HEK293 (cell line): ENCODE measurements around the gene MVB12B.

Experiments
- CTCF ChIA-PET: fragments of 350-600 bp; formaldehyde crosslinking; extraction: SDS; loops from one replicate; lab custom pipeline; 2021; ENCODE audit warnings: antibody characterized with exemption; lab: Yijun Ruan, JAX
- POLR2A ChIA-PET: fragments of 300-600 bp; formaldehyde crosslinking; extraction: SDS; loops from one replicate; lab custom pipeline; 2020; ENCODE audit warnings: antibody characterized with exemption, inconsistent platforms; lab: Yijun Ruan, JAX
- H3K27ac ChIP-seq: fragments of 200-500 bp; sonication (Bioruptor generic); 2 replicates; pipeline ENCODE4 v1.5.1; 2014; ENCODE audit warnings: low read depth, low read length, control low read depth, inconsistent platforms; ENCODE audit errors: extremely low read depth
- H3K36me3 ChIP-seq, 2 experiments: fragments of 200-500 bp in 1 of 2; sonication (Bioruptor generic) in 1 of 2; 1 replicate in 1 of 2; 2 replicates in 1 of 2; pipeline ENCODE4 v1.5.1; 2014 to 2017; ENCODE audit warnings: inconsistent platforms in 2 of 2, low read length in 2 of 2; ENCODE audit not compliant: control insufficient read depth in 2 of 2, insufficient read depth in 1 of 2
- H3K4me1 ChIP-seq: fragments of 200-500 bp; sonication (Bioruptor generic); 2 replicates; pipeline ENCODE4 v1.5.1; 2014; ENCODE audit warnings: mild to moderate bottlenecking, low read length, inconsistent platforms; ENCODE audit not compliant: control insufficient read depth, insufficient read depth
- H3K4me3 ChIP-seq: 2 replicates; pipeline ENCODE4 v1.5.1; 2011; ENCODE audit warnings: low read depth, mild to moderate bottlenecking, control low read depth, low read length, moderate library complexity
- H3K9me3 ChIP-seq: fragments of 200-500 bp; sonication (Bioruptor generic); 2 replicates; pipeline ENCODE4 v1.5.1; 2014; ENCODE audit warnings: low read depth, low read length, inconsistent platforms; ENCODE audit not compliant: control insufficient read depth, insufficient read depth
- GFI1B ChIP-seq: fragments of 450-650 bp; formaldehyde crosslinking; IDR thresholded peaks from 2 replicates; pipeline ENCODE4 v1.5.1; 2016; ENCODE audit warnings: missing biosample characterization, missing genetic modification characterization
- GLIS1 ChIP-seq: fragments of 450-650 bp; formaldehyde crosslinking; IDR thresholded peaks from 2 replicates; pipeline ENCODE4 v1.5.1; 2016; ENCODE audit warnings: missing biosample characterization, missing genetic modification characterization
- PBX3 ChIP-seq: sonication (generic); formaldehyde crosslinking; IDR thresholded peaks from 2 replicates; pipeline ENCODE4 v1.8.1; 2022; ENCODE audit warnings: mild to moderate bottlenecking, moderate library complexity, missing genetic modification reagents
- PRDM1 ChIP-seq: fragments of 450-650 bp; formaldehyde crosslinking; IDR thresholded peaks from 2 replicates; pipeline ENCODE4; 2016; ENCODE audit warnings: missing biosample characterization, missing genetic modification characterization
- RBAK ChIP-seq: fragments of 450-650 bp; formaldehyde crosslinking; IDR thresholded peaks from 2 replicates; pipeline ENCODE4 v1.5.1; 2016; ENCODE audit warnings: missing biosample characterization, missing genetic modification characterization
- WT1 ChIP-seq: fragments of 450-650 bp; formaldehyde crosslinking; IDR thresholded peaks from 2 replicates; pipeline ENCODE4 v1.5.1; 2016; ENCODE audit warnings: missing biosample characterization, missing genetic modification characterization
- ZFHX2 ChIP-seq: fragments of 450-650 bp; formaldehyde crosslinking; conservative IDR thresholded peaks from 2 replicates; pipeline ENCODE4 v1.5.1; 2016; ENCODE audit warnings: missing biosample characterization, missing genetic modification characterization
- ZNF175 ChIP-seq: fragments of 450-650 bp; formaldehyde crosslinking; IDR thresholded peaks from 2 replicates; pipeline ENCODE4 v1.5.1; 2016; ENCODE audit warnings: missing biosample characterization, missing genetic modification characterization
- ZNF211 ChIP-seq: fragments of 450-650 bp; formaldehyde crosslinking; IDR thresholded peaks from 2 replicates; pipeline ENCODE4 v1.5.1; 2016; ENCODE audit warnings: low read depth, missing biosample characterization, missing genetic modification characterization
- ZNF266 ChIP-seq: fragments of 450-650 bp; formaldehyde crosslinking; IDR thresholded peaks from 2 replicates; pipeline ENCODE4 v1.5.1; 2016; ENCODE audit warnings: missing biosample characterization, missing genetic modification characterization, low read depth
- ZNF292 ChIP-seq: fragments of 450-650 bp; formaldehyde crosslinking; IDR thresholded peaks from 2 replicates; pipeline ENCODE4 v1.5.1; 2016; ENCODE audit warnings: low read depth, missing biosample characterization, missing genetic modification characterization, borderline replicate concordance
- ZNF311 ChIP-seq: fragments of 450-650 bp; formaldehyde crosslinking; IDR thresholded peaks from 2 replicates; pipeline ENCODE4 v1.5.1; 2017; ENCODE audit warnings: missing biosample characterization, missing genetic modification characterization, borderline replicate concordance
- ZNF354C ChIP-seq: fragments of 450-650 bp; formaldehyde crosslinking; IDR thresholded peaks from 2 replicates; pipeline ENCODE4 v1.5.1; 2016; ENCODE audit warnings: missing biosample characterization, missing genetic modification characterization, low read depth, borderline replicate concordance
- ZNF391 ChIP-seq: fragments of 450-650 bp; formaldehyde crosslinking; IDR thresholded peaks from 2 replicates; pipeline ENCODE4 v1.5.1; 2016; ENCODE audit warnings: low read depth, missing biosample characterization, missing genetic modification characterization, borderline replicate concordance
- ZNF426 ChIP-seq: fragments of 450-650 bp; formaldehyde crosslinking; IDR thresholded peaks from 2 replicates; pipeline ENCODE4 v1.5.1; 2017; ENCODE audit warnings: missing biosample characterization, missing genetic modification characterization, mild to moderate bottlenecking, inconsistent platforms, moderate library complexity
- ZNF433 ChIP-seq: fragments of 450-650 bp; formaldehyde crosslinking; IDR thresholded peaks from 2 replicates; pipeline ENCODE4 v1.5.1; 2016; ENCODE audit warnings: missing biosample characterization, missing genetic modification characterization, low read depth
- ZNF580 ChIP-seq: fragments of 450-650 bp; formaldehyde crosslinking; IDR thresholded peaks from 2 replicates; pipeline ENCODE4 v1.5.1; 2016; ENCODE audit warnings: missing biosample characterization, missing genetic modification characterization
- ZNF610 ChIP-seq: fragments of 450-650 bp; formaldehyde crosslinking; IDR thresholded peaks from 2 replicates; pipeline ENCODE4 v1.5.1; 2016; ENCODE audit warnings: missing biosample characterization, missing genetic modification characterization, borderline replicate concordance
- ZNF629 ChIP-seq: fragments of 450-650 bp; formaldehyde crosslinking; IDR thresholded peaks from 2 replicates; pipeline ENCODE4 v1.5.1; 2017; ENCODE audit warnings: missing biosample characterization, missing genetic modification characterization
- ZNF654 ChIP-seq: fragments of 450-650 bp; formaldehyde crosslinking; IDR thresholded peaks from 2 replicates; pipeline ENCODE4 v1.5.1; 2016; ENCODE audit warnings: low read depth, missing biosample characterization, missing genetic modification characterization
- ZNF670 ChIP-seq: fragments of 450-650 bp; formaldehyde crosslinking; IDR thresholded peaks from 2 replicates; pipeline ENCODE4 v1.5.1; 2016; ENCODE audit warnings: missing biosample characterization, missing genetic modification characterization, low read depth
- ZNF791 ChIP-seq: fragments of 450-650 bp; formaldehyde crosslinking; IDR thresholded peaks from 2 replicates; pipeline ENCODE4 v1.5.1; 2016; ENCODE audit warnings: missing biosample characterization, missing genetic modification characterization
- ZSCAN18 ChIP-seq: fragments of 450-650 bp; formaldehyde crosslinking; IDR thresholded peaks from 2 replicates; pipeline ENCODE4 v1.5.1; 2016; ENCODE audit warnings: missing biosample characterization, missing genetic modification characterization
- ZSCAN23 ChIP-seq: fragments of 450-650 bp; formaldehyde crosslinking; IDR thresholded peaks from 2 replicates; pipeline ENCODE4 v1.5.1; 2016; ENCODE audit warnings: missing biosample characterization, missing genetic modification characterization
- ZSCAN4 ChIP-seq: fragments of 450-650 bp; formaldehyde crosslinking; IDR thresholded peaks from 2 replicates; pipeline ENCODE4 v1.5.1; 2017; ENCODE audit warnings: missing biosample characterization, missing genetic modification characterization
- TF ChIP-seq, protein P1 (sequence below): fragments of 450-650 bp; formaldehyde crosslinking; IDR thresholded peaks from 2 replicates; pipeline ENCODE4 v1.5.1; 2016; ENCODE audit warnings: missing biosample characterization, missing genetic modification characterization, borderline replicate concordance

MVB12B gene

GRCh38 chr9:126478216-126478981, 151.8 kb downstream of the MVB12B start:
- ChIA-PET POLR2A (no interaction called here), CTCF (no interaction called here)
- no peaks in the 10 kb centered on the region for H3K9me3 ChIP-seq
- no peak overlapping the region for H3K4me3 ChIP-seq
- no peak overlapping the region for H3K27ac ChIP-seq
- H3K36me3 ChIP-seq = peaks cover 0 to 4% of the 10 kb centered on the region in 2 experiments; a peak in 1 of 3 replicates
- TF ChIP-seq ZFHX2 (tag by site-specific recombination) (0 out of 2 replicates have a peak, but pooled peaks have one; percentile 15), PBX3 (no peak), ZNF426 (tag by site-specific recombination) (no peak)
- TF ChIP-seq, all 188 proteins: peak for 1
- no peaks in the 10 kb centered on the region for H3K4me1 ChIP-seq

GRCh38 chr9:126479515-126479914, 152.9 kb downstream of the MVB12B start:
- CTCF ChIA-PET = no interaction called here
- Histone ChIP-seq H3K4me3 (no peak overlapping the region), H3K9me3 (no peaks in the 10 kb centered on the region), H3K4me1 (no peaks in the 10 kb centered on the region), H3K27ac (no peak overlapping the region), H3K36me3 (peaks cover 0 to 11% of the 10 kb centered on the region in 2 experiments; a peak in 1 of 3 replicates)
- no peak for TF ChIP-seq ZSCAN23 (tag by site-specific recombination)
- TF ChIP-seq ZNF292 (tag by site-specific recombination) = no peak
- no peak for TF ChIP-seq ZNF391 (tag by site-specific recombination)
- TF ChIP-seq ZNF311 (tag by site-specific recombination) = no peak
- TF ChIP-seq ZNF175 (tag by site-specific recombination) = no peak
- no peak for TF ChIP-seq ZSCAN18 (tag by site-specific recombination)
- TF ChIP-seq, protein P1, sequence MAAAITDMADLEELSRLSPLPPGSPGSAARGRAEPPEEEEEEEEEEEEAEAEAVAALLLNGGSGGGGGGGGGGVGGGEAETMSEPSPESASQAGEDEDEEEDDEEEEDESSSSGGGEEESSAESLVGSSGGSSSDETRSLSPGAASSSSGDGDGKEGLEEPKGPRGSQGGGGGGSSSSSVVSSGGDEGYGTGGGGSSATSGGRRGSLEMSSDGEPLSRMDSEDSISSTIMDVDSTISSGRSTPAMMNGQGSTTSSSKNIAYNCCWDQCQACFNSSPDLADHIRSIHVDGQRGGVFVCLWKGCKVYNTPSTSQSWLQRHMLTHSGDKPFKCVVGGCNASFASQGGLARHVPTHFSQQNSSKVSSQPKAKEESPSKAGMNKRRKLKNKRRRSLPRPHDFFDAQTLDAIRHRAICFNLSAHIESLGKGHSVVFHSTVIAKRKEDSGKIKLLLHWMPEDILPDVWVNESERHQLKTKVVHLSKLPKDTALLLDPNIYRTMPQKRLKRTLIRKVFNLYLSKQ (tag by site-specific recombination) = no peak
- no peak for TF ChIP-seq ZNF433 (tag by site-specific recombination)
- no peak for TF ChIP-seq RBAK (tag by site-specific recombination)
- TF ChIP-seq ZNF580 (tag by site-specific recombination) = no peak
- POLR2A ChIA-PET = no interaction called here

- Histone ChIP-seq H3K36me3 (peaks cover 0 to 11% of the 10 kb centered on the region in 2 experiments; a peak in 1 of 3 replicates), H3K4me3 (no peak overlapping the region), H3K27ac (no peak overlapping the region), H3K4me1 (no peaks in the 10 kb centered on the region), H3K9me3 (no peaks in the 10 kb centered on the region)
- ChIA-PET CTCF (interaction anchor here (0.6 to 3.4 kb wide), 3 partner anchors 10 to 75 kb away, joined by 3 to 22 read pairs (median 3); no protein-coding TSS in a partner anchor), POLR2A (no interaction called here)
- TF ChIP-seq WT1 (tag by site-specific recombination) (no peak), GLIS1 (tag by site-specific recombination) (no peak), ZNF211 (tag by site-specific recombination) (no peak), ZSCAN4 (tag by site-specific recombination) (no peak), ZNF791 (tag by site-specific recombination) (no peak), ZNF610 (tag by site-specific recombination) (no peak), GFI1B (tag by site-specific recombination) (no peak), ZNF670 (tag by site-specific recombination) (no peak), ZNF629 (tag by site-specific recombination) (no peak), ZNF354C (no peak), PRDM1 (tag by site-specific recombination) (no peak), ZNF654 (tag by site-specific recombination) (no peak), ZNF266 (tag by site-specific recombination) (no peak)
Measured at GRCh38 chr9:126480813-126481212, 154.2 kb downstream of the MVB12B start.
